Measurements from ENCODE around the gene LAMA2. TPM values are rescaled to one million over a fixed set of nuclear protein-coding genes. Genes with fewer than 3 reads are reported as not detected.

The LAMA2 gene
- total and polyA plus RNA-seq, 2 of the 13 experiments (the other 11 are each of a cell fraction or from before 2014, with no cell fraction given): 0.11 to 0.28 TPM

DNA sequence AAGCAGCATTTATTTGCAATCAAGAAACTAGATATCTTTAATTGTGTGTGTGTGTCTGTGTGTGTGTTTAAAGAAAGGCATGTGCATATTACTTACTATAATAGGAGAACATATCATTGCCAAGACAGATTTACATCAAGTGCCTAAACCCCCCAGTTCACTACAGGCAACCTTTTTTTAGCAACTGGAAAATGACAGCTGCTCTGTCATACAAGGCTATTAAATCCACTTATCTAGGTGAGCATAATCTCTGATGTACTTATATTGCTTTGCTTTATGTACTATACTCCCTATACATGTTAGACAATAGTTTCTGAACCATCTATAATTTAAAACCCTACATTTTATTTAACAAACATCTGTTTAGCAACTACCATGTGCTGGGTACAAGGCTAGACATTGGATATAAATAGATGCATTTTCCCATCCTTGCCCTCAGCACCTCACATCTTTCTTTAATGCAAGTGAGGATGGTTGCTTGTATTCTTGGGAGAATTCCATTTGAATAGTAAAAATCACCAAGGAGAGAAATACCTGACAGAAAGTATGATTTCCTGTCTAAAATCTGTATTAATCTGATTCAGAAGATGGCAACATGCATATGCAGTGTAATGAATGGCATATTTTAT is 398.3 kb downstream of the LAMA2 start:
- H3K79me2 ChIP-seq (ENCODE audit: insufficient read depth, low read length): no peaks in the 10 kb centered on the region
- no peak overlapping the region for H3K27ac ChIP-seq (ENCODE audit: extremely low read length, insufficient read depth, low read length)
- H3K36me3 ChIP-seq (replicated peaks in 1 of 2; ENCODE audit: control insufficient read depth in 1 of 2, insufficient read depth in 2 of 2, low read length in 2 of 2): no peaks in the 10 kb centered on the region
- no peak for TF ChIP-seq ZNF720 (CRISPR knock-in tag; IDR thresholded peaks at IDR 0.05)
- TF ChIP-seq ZFP37 (CRISPR knock-in tag; IDR thresholded peaks at IDR 0.05; ENCODE audit: borderline replicate concordance): no peak
- no peak for TF ChIP-seq POLR2AphosphoS2 (IDR thresholded peaks at IDR 0.05; ENCODE audit: low read depth, low read length)
- TF ChIP-seq ZNF335 (CRISPR knock-in tag; IDR thresholded peaks at IDR 0.05): no peak
- TF ChIP-seq, protein P1, sequence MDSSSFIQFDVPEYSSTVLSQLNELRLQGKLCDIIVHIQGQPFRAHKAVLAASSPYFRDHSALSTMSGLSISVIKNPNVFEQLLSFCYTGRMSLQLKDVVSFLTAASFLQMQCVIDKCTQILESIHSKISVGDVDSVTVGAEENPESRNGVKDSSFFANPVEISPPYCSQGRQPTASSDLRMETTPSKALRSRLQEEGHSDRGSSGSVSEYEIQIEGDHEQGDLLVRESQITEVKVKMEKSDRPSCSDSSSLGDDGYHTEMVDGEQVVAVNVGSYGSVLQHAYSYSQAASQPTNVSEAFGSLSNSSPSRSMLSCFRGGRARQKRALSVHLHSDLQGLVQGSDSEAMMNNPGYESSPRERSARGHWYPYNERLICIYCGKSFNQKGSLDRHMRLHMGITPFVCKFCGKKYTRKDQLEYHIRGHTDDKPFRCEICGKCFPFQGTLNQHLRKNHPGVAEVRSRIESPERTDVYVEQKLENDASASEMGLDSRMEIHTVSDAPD (CRISPR knock-in tag; IDR thresholded peaks at IDR 0.05): no peak
- no peak for TF ChIP-seq ZFP82 (CRISPR knock-in tag; IDR thresholded peaks at IDR 0.05; ENCODE audit: borderline replicate concordance)
- no peak for TF ChIP-seq SYNCRIP (IDR thresholded peaks at IDR 0.05; ENCODE audit: insufficient read depth, low read depth, low read length)
- no peak for TF ChIP-seq ZBTB7A (CRISPR knock-in tag; IDR thresholded peaks at IDR 0.05)
- TF ChIP-seq ZNF644 (CRISPR knock-in tag; IDR thresholded peaks at IDR 0.05; ENCODE audit: low read depth): no peak
- TF ChIP-seq ZNF652 (CRISPR knock-in tag; IDR thresholded peaks at IDR 0.05; ENCODE audit: borderline replicate concordance, low read depth): no peak
- no peak for TF ChIP-seq MIXL1 (CRISPR knock-in tag; IDR thresholded peaks at IDR 0.05)
- no peak for TF ChIP-seq TCF7L2 (IDR thresholded peaks at IDR 0.05; ENCODE audit: low read depth, low read length)
- no peak for TF ChIP-seq SMARCC2 (IDR thresholded peaks at IDR 0.05)
- TF ChIP-seq, protein P2, sequence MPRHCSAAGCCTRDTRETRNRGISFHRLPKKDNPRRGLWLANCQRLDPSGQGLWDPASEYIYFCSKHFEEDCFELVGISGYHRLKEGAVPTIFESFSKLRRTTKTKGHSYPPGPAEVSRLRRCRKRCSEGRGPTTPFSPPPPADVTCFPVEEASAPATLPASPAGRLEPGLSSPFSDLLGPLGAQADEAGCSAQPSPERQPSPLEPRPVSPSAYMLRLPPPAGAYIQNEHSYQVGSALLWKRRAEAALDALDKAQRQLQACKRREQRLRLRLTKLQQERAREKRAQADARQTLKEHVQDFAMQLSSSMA (CRISPR knock-in tag; IDR thresholded peaks at IDR 0.05): no peak
- no peak for TF ChIP-seq POGZ (CRISPR knock-in tag; IDR thresholded peaks at IDR 0.05)
- no peak for ATAC-seq
- no peak for FAIRE-seq
- no peaks in the 10 kb centered on the region for H3K27me3 ChIP-seq (ENCODE audit: control insufficient read depth in 1 of 2, insufficient read depth in 2 of 2, low read length in 2 of 2)
- DNase-seq (ENCODE audit: low spot score): no peak
- no peaks in the 10 kb centered on the region for H3K4me1 ChIP-seq (ENCODE audit: insufficient read depth, low read length)
- CTCF ChIA-PET (ENCODE audit: low intra/inter-chr PET ratio, low total read pairs): no interaction called here
- POLR2A ChIA-PET: no interaction called here
- no peak overlapping the region for H3K4me2 ChIP-seq (ENCODE audit: low read depth, low read length)
- H3K4me3 ChIP-seq (replicated peaks in 1 of 3; ENCODE audit: insufficient read depth in 1 of 3, low read depth in 2 of 3, low read length in 3 of 3): no peak overlapping the region
- no peaks in the 10 kb centered on the region for H4K20me1 ChIP-seq (ENCODE audit: insufficient read depth, low read length)
- no peak overlapping the region for H3K9ac ChIP-seq (ENCODE audit: insufficient read depth, low read depth, low read length)
- intact Hi-C loops (cut with micrococcal nuclease; ENCODE audit: unreplicated experiment) (no loop called here), in situ Hi-C loops (cut with HindIII; ENCODE audit: extremely low pct_ligation_motif_present, low pct_unique_long_range_greater_than_20kb) (no loop called here)
- no peaks in the 10 kb centered on the region for H3K9me3 ChIP-seq (ENCODE audit: low read length)
- H2AFZ ChIP-seq (ENCODE audit: low read length): no peak overlapping the region
- no TSS peak for BruUV-seq (replicated peaks)

Measured in HepG2 (cell line).